GM10266 (cell line): Measurements from ENCODE around the gene PASK.

ENCODE experiments used
- DNase-seq: peaks from one replicate; pipeline ENCODE4 v3.0.0; 2012; ENCODE audit errors: extremely low spot score
- CTCF ChIP-seq: IDR thresholded peaks from 2 replicates; pipeline ENCODE4 v1.5.1; 2012; ENCODE audit warnings: mild to moderate bottlenecking, low read depth; ENCODE audit not compliant: control insufficient read depth, insufficient read depth; ENCODE audit errors: missing control alignments

The PASK gene

GRCh38 chr2:241153616-241154015 is 4.3 kb upstream of the PASK start:
- TF ChIP-seq CTCF, result no peak
- no peak for DNase-seq

GRCh38 chr2:241151934-241152660 is 2.8 kb upstream of the PASK start:
- no peak for TF ChIP-seq CTCF
- DNase-seq, result no peak

GRCh38 chr2:241150660-241151530 is 1.6 kb upstream of the PASK start:
- DNase-seq, result no peak
- TF ChIP-seq CTCF, result no peak

GRCh38 chr2:241149925-241150659 is 820 bp upstream of the PASK start, which contains the start of gene PPP1R7:
Gene PPP1R7, plus strand, starts transcription at chr2:241150467. Its CDS starts 29 bp downstream, at chr2:241150496.
- peak; percentile 99 for DNase-seq

GRCh38 chr2:241149675-241149924 is 328 bp upstream of the PASK start:
- TF ChIP-seq CTCF, result no peak
- DNase-seq, result no peak

More at GRCh38 chr2:241149925-241150659, 820 bp upstream of the PASK start, which contains the start of gene PPP1R7:
- TF ChIP-seq CTCF, result peak; percentile 62

- DNase-seq, result no peak
- no peak for TF ChIP-seq CTCF
Observed at GRCh38 chr2:241148239-241148638, 1.0 kb downstream of the PASK start.

GRCh38 chr2:241147336-241147735 is 1.9 kb downstream of the PASK start:
- no peak for DNase-seq
- TF ChIP-seq CTCF, result no peak
